ENCODE data around the gene MALSU1.

The MALSU1 gene

DNA sequence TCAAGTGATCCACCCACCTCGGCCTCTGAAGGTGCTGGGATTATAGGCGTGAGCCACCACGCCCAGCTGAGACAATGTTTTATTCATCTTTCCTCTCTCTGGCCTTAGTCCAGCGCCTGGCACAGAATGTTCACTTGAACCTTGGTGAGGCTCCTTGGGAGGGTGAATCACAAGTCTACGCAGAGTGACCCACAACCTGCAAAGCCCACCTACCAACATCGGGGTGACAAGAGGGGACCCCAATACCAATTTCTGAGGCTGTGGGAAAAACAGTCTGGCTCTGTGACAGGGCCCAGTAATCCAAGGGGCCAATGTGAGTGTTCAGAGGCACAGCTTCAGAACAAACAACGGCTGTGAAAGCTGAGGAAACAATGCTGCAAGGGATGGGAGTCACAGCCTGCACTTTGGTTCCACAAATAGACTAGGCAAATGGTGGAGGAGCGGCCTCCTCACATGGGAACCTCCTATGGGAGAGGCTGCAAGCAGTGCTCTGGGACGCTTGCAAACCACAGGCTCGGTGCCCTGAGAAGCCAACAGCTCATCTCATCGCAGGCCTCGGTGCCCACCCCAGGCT lies 5.6 kb upstream of the MALSU1 start:
- no peak overlapping the region for H3K4me3 ChIP-seq (replicated peaks in 1 of 2; ENCODE audit: low read depth in 2 of 2, low read length in 2 of 2)
- no peak for DNase-seq (ENCODE audit: low read depth in 2 of 2)
- TF ChIP-seq CTCF (IDR thresholded peaks at IDR 0.05; ENCODE audit: low read depth, low read length) = no peak

- peak; percentile 25 to 26 for DNase-seq (ENCODE audit: low read depth in 2 of 2)
- no peak for TF ChIP-seq CTCF (IDR thresholded peaks at IDR 0.05; ENCODE audit: low read depth, low read length)
- H3K4me3 ChIP-seq (replicated peaks in 1 of 2; ENCODE audit: low read depth in 2 of 2, low read length in 2 of 2) = no peak overlapping the region
These were observed 4.4 kb upstream of the MALSU1 start for GRCh38 chr7:23294549-23295400.

DNA sequence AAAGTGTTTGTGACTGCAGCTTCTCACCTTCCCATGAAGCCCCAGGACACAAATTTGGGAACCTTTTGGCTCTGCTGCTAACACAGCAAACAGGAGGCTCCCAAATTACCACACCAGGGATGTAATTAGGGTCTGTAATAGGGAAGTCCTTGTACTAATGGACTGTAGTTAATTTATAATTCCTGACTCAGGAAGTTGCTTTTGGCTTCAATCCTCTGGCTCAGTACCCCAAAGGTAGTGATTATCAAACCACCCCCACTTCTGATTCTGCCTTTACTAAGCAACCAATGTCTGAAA lies 3.8 kb upstream of the MALSU1 start:
- H3K4me3 ChIP-seq (replicated peaks in 1 of 2; ENCODE audit: low read depth in 2 of 2, low read length in 2 of 2) = no peak overlapping the region
- TF ChIP-seq CTCF (IDR thresholded peaks at IDR 0.05; ENCODE audit: low read depth, low read length) = no peak
- DNase-seq (ENCODE audit: low read depth in 2 of 2) = no peak

DNA sequence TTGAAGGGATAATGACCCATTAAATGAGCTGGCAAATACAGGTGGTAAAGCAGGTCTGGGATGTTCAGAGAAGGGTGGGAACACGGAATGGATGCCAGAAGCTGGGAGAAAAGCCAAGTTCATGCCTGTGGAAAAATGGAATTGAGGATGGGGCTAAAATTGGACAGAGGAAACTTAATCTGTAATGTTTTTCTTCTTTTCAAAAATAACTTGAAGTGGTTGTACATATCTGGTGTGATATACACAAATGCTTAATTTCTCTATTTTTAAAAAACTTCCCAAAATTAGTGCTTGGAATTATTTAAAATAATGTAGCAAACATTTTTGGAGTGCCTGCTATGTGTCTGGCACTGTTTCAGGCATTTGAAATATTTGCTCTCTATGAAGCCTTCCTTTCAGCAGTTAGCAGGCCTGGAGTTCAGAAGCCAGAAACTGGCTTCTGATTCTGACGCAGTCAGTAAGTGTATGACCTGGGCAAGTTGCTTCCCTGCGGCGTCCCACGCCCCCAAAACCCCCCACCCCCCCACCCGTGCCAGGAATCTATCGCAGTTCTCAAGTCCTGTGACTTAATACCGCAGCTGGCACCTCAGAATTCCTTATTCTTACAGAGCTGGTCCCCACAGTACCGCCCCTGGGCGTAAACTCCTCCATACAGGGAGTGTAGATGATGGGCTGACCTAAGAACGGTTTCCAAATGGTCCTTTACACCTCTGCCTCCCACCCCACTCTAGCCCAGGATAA lies 828 bp upstream of the MALSU1 start:
- no peak for TF ChIP-seq CTCF (IDR thresholded peaks at IDR 0.05; ENCODE audit: low read depth, low read length)
- DNase-seq (ENCODE audit: low read depth in 2 of 2) = peak; percentile 74 to 92
- no peak overlapping the region for H3K4me3 ChIP-seq (replicated peaks in 1 of 2; ENCODE audit: low read depth in 2 of 2, low read length in 2 of 2)

GRCh38 chr7:23299770-23300300 lies 696 bp downstream of the MALSU1 start:
- peak overlapping the region; percentile 93 to 96 for H3K4me3 ChIP-seq (replicated peaks in 1 of 2; ENCODE audit: low read depth in 2 of 2, low read length in 2 of 2)
- TF ChIP-seq CTCF (IDR thresholded peaks at IDR 0.05; ENCODE audit: low read depth, low read length) = no peak
- DNase-seq (ENCODE audit: low read depth in 2 of 2) = peak in 1 of 2 donors; percentile 25

GRCh38 chr7:23306936-23307521 lies 7.9 kb downstream of the MALSU1 start:
- H3K4me3 ChIP-seq (replicated peaks in 1 of 2; ENCODE audit: low read depth in 2 of 2, low read length in 2 of 2) = no peak overlapping the region
- no peak for DNase-seq (ENCODE audit: low read depth in 2 of 2)
- TF ChIP-seq CTCF (IDR thresholded peaks at IDR 0.05; ENCODE audit: low read depth, low read length) = no peak
